H7 (cell line): Measurements from ENCODE around the gene PRKG1. TPM values are rescaled to one million over a fixed set of nuclear protein-coding genes. Genes with fewer than 3 reads are reported as not detected.
"Not testable (repeated sequence)": the region's sequence is repeated elsewhere in the genome, so short reads cannot be mapped to it uniquely, and the experiment has no call there.

ENCODE experiments used
- DNase-seq: peaks from one replicate; pipeline ENCODE4 v3.0.0; 2012
- H3K27me3 ChIP-seq: 2 replicates; pipeline ENCODE4 v1.6.0; 2011; ENCODE audit warnings: mild to moderate bottlenecking, low read length; ENCODE audit not compliant: control insufficient read depth, insufficient read depth
- H3K36me3 ChIP-seq: replicated peaks from 2 replicates; pipeline ENCODE4 v1.5.1; 2011; ENCODE audit warnings: low read length; ENCODE audit not compliant: control insufficient read depth, insufficient read depth
- H3K4me3 ChIP-seq: 2 replicates; pipeline ENCODE4 v1.5.1; 2011; ENCODE audit warnings: low read depth, mild to moderate bottlenecking, control low read depth, low read length, moderate library complexity; ENCODE audit not compliant: insufficient read depth
- total RNA-seq: library from RNA; depleted of rRNA; stranded (reverse); fragments of >200 nt; shearing (Covaris generic); gene quantifications from 2 replicates; pipeline ENCODE4 v1.2.3, GENCODE V29; 2014

PRKG1 gene
- total RNA-seq, 1 experiment from 2014 or later = 7.3 TPM

DNA sequence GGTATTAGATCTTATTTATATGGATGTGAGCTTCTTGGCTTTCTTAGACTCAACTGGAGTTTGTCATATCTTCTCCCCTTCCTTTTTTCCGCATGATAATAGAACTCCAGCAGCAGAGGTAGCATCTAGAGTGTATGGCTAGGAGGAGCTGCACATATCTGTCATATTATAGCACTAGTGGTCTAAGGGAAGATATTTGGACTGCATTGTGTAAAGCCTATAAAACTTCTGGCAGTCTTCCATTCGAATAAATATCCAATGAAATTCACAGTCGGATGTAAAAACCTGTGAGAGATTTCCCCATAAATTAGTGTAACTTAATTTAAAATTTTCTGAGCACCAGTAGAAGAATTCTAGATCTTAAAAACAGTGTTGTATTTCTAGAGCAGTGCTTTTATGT, 123.9 kb downstream of the PRKG1 start:
- Histone ChIP-seq H3K36me3 (no peaks in the 10 kb centered on the region), H3K4me3 (no peak overlapping the region), H3K27me3 (no peaks in the 10 kb centered on the region)
- no peak for DNase-seq

DNA sequence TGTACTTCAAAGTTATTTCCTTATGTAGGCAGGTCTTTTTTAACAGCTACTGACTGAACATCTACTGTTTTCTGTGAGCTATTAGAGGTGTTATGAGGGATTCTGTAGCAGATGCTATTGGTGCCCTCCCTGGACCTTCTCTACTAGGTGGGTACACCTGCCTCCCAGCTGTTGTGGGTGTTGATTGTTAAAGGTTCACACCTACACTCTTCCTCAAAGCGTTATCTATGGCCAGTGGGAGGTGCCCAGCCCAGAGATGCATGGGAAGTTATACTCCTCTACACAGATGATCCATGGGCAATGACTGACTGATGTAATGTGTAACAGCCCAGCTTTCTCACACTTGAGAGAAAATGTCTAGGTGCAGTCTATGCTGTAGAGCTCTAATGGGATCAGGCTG, 127.7 kb downstream of the PRKG1 start:
- no peak for DNase-seq
- Histone ChIP-seq H3K36me3 (no peaks in the 10 kb centered on the region), H3K27me3 (no peaks in the 10 kb centered on the region), H3K4me3 (no peak overlapping the region)

DNA sequence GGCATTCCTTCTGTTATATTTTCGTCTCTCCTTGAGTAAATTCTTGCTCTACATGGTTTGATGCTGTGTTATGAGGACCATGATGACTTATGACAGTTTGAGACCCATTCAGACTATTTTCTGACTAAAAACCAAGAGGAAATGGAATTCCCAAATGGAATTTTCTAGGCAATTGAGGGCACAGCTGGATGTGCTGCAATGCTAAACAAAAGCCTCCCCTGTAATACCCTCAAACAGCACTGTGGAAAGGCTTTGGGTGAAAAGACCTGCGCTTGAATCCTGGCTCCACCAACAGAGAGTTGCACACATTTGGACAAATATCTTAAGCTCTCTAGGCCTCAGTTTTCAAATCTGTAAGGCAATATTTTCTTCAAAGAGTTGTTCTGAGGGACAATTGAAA, 129.1 kb downstream of the PRKG1 start:
- no peak for DNase-seq
- Histone ChIP-seq H3K4me3 (no peak overlapping the region), H3K27me3 (no peaks in the 10 kb centered on the region), H3K36me3 (no peaks in the 10 kb centered on the region)

DNA sequence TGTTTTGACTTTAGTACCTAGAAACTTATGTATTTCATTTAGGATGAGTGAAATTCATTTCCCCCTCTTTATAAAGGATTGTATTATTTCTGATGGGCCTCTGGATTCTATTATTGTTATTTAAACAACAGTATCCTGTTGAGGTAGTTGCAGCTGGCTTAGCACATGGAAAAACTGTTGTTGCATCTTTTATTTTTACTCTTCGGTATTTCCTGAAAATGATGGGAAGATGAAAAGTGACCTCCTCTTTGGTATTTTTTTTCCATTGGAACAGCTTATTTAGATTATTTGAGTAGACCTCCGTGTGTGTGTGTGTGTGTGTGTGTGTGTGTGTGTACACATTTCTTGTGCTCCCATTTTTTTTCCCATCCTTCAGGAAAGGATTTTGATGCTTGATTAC, 129.8 kb downstream of the PRKG1 start:
- no peaks in the 10 kb centered on the region for H3K27me3 ChIP-seq
- no peak for DNase-seq
- H3K36me3 ChIP-seq = no peaks in the 10 kb centered on the region
- no peak overlapping the region for H3K4me3 ChIP-seq

DNA sequence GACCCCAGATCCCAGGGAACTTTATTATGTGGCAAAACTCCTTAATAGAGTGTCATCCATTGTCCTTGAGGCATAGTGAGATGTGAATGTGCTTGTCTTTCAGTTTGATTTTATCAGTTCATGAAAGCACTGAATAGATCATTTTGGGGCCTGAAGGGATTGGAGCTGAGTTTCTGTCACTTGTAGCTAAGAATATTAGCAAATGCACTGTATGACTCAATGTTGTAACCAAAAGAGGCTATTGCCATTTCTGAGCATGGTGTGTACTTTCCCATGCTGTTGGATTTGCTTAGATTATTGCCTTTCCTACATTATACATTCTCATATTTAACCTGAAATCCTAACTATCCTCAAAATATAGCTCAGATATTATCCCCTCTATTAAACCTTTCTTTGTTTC, 130.4 kb downstream of the PRKG1 start:
- Histone ChIP-seq H3K4me3 (no peak overlapping the region), H3K36me3 (no peaks in the 10 kb centered on the region), H3K27me3 (no peaks in the 10 kb centered on the region)
- no peak for DNase-seq

DNA sequence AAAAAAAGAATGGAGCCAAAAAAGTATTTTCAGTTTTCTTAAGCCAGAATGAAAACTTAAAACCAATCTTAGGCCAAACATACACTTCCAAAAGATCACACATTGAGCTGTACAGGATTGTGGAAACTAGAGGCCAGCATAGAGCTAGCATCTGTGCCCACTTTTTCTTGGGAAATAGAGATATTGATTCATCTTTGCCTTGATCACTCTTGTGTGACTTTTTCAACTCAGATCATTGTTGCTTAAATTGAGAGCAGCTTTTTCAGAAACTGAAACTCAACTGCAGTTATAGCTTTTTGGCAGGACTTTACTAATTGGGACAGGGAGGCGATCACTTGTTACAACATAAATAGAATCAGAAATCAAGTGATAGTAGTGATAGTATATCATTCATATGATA, 132.2 kb downstream of the PRKG1 start:
- H3K27me3 ChIP-seq = no peaks in the 10 kb centered on the region
- no peak overlapping the region for H3K4me3 ChIP-seq
- H3K36me3 ChIP-seq = no peaks in the 10 kb centered on the region
- no peak for DNase-seq

DNA sequence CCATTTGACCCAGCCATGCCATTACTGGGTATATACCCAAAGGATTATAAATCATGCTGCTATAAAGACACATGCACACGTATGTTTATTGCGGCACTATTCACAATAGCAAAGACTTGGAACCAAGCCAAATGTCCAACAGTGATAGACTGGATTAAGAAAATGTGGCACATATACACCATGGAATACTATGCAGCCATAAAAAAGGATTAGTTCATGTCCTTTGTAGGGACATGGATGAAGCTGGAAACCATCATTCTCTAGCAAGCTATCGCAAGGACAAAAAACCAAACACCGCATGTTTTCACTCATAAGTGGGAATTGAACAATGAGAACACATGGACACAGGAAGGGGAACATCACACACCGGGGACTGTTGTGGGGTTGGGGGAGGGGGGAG, 138.7 kb downstream of the PRKG1 start:
- H3K27me3 ChIP-seq, H3K4me3 ChIP-seq, DNase-seq: not testable (repeated sequence)

DNA sequence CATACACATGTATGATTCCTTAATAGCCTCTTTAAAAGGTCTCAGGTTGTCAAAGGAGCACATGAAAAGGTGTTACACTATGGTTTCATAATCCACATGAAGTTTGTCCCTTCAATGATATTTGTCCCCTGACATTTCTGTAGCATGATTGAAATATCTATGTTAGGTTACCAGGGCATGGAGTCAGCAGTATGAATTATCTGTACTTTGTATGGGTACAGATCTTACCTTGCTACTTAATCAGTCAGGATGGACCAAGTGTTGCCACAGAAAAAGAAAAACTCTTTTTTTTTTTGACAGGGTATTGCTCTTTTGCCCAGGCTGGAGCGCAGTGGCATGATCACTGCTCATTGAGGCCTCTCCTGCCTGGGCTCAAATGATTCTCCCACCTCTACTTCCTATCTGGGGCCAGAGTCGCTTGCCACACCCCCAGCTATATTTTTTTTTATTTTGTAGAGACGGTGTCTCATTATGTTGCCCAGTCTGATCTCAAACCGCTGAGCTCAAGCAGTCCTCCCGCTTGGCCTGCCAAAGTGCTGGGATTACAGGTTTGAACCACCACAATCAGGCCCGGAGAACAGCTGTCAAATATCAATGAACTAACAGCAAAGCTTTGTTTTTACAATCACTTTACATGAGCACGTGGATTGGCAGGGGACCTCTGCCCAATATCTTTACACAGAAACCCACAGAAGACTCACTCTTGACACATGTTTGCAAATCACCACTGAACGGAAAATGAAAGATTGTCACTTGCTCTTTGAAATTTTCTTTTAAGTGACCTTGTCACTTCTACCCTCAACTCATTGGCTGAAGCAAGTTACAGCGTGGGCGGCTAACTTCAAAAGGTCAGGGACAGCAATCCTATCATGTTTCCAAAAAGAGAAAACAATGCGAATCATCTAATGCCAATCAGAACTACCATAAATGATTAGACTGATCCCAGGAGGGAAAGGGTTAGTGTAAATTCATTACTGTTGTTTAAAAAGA, 140.2 kb downstream of the PRKG1 start:
- Histone ChIP-seq H3K27me3 (no peaks in the 10 kb centered on the region), H3K36me3 (no peaks in the 10 kb centered on the region), H3K4me3 (no peak overlapping the region)
- no peak for DNase-seq

More for the DNA sequence above, 138.7 kb downstream of the PRKG1 start:
- not testable (repeated sequence) for H3K36me3 ChIP-seq

DNA sequence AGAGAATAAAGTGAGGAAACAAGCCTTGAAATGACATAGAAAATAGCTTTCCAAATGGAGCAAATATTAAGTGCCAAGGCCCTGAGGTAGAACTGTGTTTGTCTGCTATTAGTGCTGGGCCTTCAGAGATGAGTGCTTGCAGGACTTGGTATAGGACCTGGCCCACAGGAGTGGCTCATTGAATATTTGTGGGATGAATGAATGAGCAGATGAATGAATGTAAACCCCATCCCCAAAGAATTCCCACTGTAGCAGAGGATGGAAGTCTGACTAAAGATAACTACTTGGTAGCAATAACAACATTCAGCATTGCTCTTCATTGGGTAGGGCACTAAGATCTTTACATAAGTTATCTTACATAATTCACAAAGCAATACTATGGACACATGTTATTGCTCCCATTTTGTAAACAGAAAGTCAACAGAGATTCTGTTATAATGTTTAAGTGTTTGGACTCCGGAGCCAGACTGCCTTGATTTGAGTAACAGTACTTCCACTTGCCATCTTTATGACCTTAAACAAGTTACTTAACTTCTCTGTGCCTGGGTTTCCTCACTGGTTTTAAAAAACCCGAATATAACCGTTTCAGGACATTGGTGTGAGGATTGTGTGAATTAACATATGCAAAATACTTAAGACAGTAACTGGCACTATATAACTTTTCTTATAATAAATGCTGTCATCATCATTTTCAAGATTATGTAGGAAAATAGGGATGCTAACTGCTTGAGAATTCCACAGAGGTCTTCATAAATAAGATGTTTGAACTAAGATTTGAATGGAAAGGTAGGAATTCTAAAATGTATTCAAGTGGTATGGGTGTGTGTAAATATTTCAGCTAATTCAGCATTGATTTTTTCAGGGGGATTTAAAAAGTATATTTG, 141.9 kb downstream of the PRKG1 start:
- H3K27me3 ChIP-seq = no peaks in the 10 kb centered on the region
- H3K36me3 ChIP-seq = no peaks in the 10 kb centered on the region
- no peak overlapping the region for H3K4me3 ChIP-seq
- no peak for DNase-seq

DNA sequence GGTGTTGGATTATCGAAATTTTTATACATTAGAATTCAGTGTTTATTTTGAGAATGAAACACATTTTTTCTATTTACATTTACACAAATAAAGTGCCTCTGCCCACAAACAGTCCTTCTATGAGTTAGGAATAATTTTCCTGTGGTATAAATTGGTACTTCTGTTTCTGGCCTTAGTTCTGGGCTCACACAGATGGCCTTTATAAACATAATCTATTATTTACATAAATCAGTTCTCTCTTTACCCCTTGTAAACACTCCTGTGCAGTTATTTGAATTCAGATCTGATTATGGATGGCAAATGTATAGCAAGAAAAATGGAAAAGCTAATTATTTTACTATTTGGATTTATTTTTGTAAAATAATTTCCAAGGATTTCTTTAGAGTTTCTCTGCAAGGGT, 143.2 kb downstream of the PRKG1 start:
- no peak for DNase-seq
- Histone ChIP-seq H3K36me3 (no peaks in the 10 kb centered on the region), H3K27me3 (no peaks in the 10 kb centered on the region), H3K4me3 (no peak overlapping the region)

DNA sequence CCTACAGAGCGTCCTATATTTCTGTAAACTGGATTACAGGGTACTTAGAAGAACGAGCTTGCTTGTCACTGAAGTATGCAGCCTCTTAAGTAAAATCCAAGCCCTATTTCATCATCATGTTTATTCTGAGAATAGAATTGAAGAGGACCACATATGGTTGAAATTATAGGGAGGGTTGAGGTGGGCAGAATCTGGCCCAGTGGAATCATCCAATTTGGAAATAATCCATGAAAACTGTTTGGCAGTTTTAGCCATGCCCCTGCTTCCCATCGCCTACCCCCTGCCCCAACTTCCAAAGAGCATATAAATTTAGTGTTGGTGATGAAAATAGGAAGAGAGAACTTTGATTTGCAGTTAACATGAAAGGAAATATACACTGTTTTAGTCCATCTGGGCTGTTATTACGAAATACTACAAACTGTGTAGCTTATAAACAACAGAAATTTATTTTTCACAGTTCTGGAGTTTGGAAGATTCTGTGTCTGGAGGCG, 150.4 kb downstream of the PRKG1 start:
- Histone ChIP-seq H3K27me3 (no peaks in the 10 kb centered on the region), H3K4me3 (no peak overlapping the region), H3K36me3 (no peaks in the 10 kb centered on the region)
- DNase-seq = no peak

DNA sequence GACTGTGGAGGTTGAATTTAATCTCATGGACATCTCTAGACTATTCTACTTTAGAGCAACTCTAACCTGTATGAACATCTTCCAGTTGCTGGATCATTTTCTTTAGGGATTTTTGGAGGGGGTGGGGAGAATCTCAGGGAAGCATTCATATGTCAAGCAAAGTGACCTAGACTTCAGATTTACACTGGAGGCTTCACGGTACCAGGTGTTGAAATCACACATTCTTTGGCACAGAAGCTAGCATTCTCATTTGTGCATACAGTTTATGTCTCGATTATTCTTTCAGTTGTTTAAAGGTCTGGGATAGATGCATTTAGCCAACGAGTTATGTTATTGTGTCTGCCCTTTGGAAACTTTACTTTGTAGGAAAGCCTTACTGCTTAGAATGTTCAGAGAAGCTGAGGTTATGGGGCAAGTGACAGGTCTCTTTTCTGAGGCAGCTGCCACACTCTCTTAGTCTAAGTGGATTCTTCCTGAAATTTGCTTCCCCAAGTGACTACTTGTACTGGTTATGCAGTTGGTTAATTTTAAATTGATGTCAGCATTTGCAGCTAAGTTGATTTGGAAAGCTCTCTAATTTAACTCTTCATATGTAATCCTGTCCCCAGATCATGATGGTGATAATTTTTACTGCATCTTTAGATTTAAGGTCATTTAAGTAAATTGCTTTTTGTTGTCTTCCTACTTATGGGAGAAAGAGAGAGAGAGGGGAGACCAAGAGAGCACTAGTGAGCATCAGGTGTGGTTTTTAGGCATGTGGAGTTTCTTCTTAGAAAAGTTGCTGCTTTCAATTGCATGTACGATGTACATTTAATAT, 153.8 kb downstream of the PRKG1 start:
- Histone ChIP-seq H3K36me3 (no peaks in the 10 kb centered on the region), H3K4me3 (no peak overlapping the region), H3K27me3 (no peaks in the 10 kb centered on the region)
- no peak for DNase-seq

DNA sequence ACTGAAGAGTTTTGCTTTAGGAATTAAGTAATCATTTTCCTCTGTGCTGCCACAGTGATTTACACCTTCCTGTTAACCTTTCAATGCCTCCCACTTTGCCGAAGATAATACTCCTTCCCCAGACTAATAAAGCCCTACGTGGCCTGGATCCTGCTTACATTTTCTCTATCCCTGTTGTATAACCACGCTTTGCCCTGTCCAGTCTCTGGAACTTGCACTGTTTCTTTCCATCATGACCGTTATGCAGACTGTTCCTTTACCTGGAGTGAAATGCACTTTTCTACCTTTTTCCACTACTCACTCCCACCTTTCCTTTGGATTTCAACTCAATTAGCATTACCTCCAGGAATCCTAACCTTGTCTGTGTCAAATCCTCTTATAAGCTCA, 154.4 kb downstream of the PRKG1 start:
- no peaks in the 10 kb centered on the region for H3K27me3 ChIP-seq
- H3K4me3 ChIP-seq = no peak overlapping the region
- H3K36me3 ChIP-seq = no peaks in the 10 kb centered on the region
- DNase-seq = no peak

DNA sequence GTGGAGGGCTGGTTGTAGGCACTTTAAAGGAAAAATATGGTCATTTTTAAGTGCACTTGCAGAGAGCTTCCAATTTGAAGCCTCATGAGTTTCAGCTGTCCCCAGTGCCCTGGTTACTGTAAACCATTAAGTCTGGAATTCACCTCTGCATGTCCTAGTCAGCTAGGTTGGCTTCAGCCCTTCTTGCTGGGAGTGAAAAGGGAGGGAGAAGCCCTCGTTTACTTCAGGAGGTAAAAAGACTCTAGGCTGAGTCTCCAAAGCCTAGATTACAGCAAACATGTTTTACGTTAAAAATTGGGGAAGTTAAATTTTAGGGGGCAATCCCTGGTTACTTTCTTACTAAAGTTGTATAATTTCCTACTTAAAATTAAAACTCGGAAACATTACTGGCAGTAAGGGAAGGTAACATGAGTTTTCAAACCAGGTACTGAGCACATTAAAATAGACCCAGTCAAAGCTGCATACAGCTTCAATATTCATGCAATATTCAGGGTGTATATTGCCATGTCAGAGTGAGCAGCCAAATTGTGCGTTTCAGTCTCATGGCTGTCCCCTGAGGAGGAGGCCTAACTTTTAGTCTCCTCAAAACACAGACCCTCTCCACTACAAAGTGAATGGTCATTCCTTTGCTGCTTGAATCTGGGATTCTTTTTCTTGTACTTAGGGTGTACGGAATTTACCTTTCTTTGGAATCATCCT, 156.7 kb downstream of the PRKG1 start:
- Histone ChIP-seq H3K27me3 (no peaks in the 10 kb centered on the region), H3K4me3 (no peak overlapping the region), H3K36me3 (no peaks in the 10 kb centered on the region)
- DNase-seq = peak; percentile 4
